CD4-positive, alpha-beta T cell (primary cell): ENCODE measurements around the gene RSL24D1. TPM values are rescaled to one million over a fixed set of nuclear protein-coding genes. Genes with fewer than 3 reads are reported as not detected.
"Not testable (repeated sequence)": the region's sequence is repeated elsewhere in the genome, so short reads cannot be mapped to it uniquely, and the experiment has no call there.

Experiments
- ATAC-seq: fragments of 200-7000 bp; cut with Tn5 transposase; one replicate; pipeline ENCODE4 v1.10.0; 2022; ENCODE audit warnings: mild to moderate bottlenecking; ENCODE audit not compliant: poor library complexity
- CTCF ChIA-PET: fragments of 350-600 bp; sonication (Branson Sonifier 250); formaldehyde crosslinking; loops from one replicate; lab custom pipeline; 2021; ENCODE audit warnings: antibody characterized with exemption, inconsistent platforms; lab: Charles Lee
- POLR2A ChIA-PET: fragments of 350-600 bp; sonication (Branson Sonifier 250); formaldehyde crosslinking; loops from one replicate; lab custom pipeline; 2021; ENCODE audit warnings: antibody characterized with exemption, inconsistent platforms; lab: Charles Lee
- DNase-seq, 14 experiments: peaks; one replicate each; pipeline ENCODE4 v3.0.0-alpha.2; 2013 to 2020; ENCODE audit warnings: mixed read lengths in 2 of 14
- H3K27ac ChIP-seq, 2 donors: one replicate each; pipeline versions ENCODE4 v1.5.1 to v1.7.0; 2013; ENCODE audit warnings: low read length in 2 of 2, low read depth in 1 of 2, mild to moderate bottlenecking in 1 of 2
- H3K27me3 ChIP-seq, 2 experiments: 1 replicate in 1 of 2; 2 replicates in 1 of 2; pipeline versions ENCODE4 v1.6.1 to v1.7.0; 2013; ENCODE audit warnings: low read length in 2 of 2, control low read depth in 1 of 2, mild to moderate bottlenecking in 1 of 2, moderate library complexity in 1 of 2; ENCODE audit not compliant: insufficient read depth in 2 of 2, control insufficient read depth in 1 of 2
- H3K36me3 ChIP-seq: one replicate; pipeline ENCODE4 v1.6.1; 2013; ENCODE audit warnings: low read length, control low read depth; ENCODE audit not compliant: insufficient read depth
- H3K4me1 ChIP-seq: one replicate; pipeline ENCODE4 v1.6.1; 2013; ENCODE audit warnings: low read length, control low read depth; ENCODE audit not compliant: insufficient read depth
- H3K4me3 ChIP-seq: one replicate; pipeline ENCODE4 v1.5.1; 2013; ENCODE audit warnings: mild to moderate bottlenecking, low read length, moderate library complexity
- H3K9me3 ChIP-seq, 2 experiments: 1 replicate in 1 of 2; 2 replicates in 1 of 2; pipeline versions ENCODE4 v1.6.1 to v1.7.0; 2013; ENCODE audit warnings: low read length in 2 of 2, mild to moderate bottlenecking in 2 of 2, control low read depth in 1 of 2, moderate library complexity in 1 of 2; ENCODE audit not compliant: control insufficient read depth in 1 of 2, insufficient read depth in 1 of 2
- H3K27ac Mint-ChIP-seq: one replicate; pipeline ENCODE4 v1.8.0; 2020; ENCODE audit warnings: mixed read lengths
- H3K27me3 Mint-ChIP-seq: one replicate; pipeline ENCODE4 v1.8.0; 2021; ENCODE audit warnings: mixed read lengths
- H3K36me3 Mint-ChIP-seq: one replicate; pipeline ENCODE4 v1.8.0; 2021; ENCODE audit warnings: low read depth, mixed read lengths
- H3K4me1 Mint-ChIP-seq: one replicate; pipeline ENCODE4 v1.8.0; 2021; ENCODE audit warnings: low read depth, mixed read lengths
- H3K4me3 Mint-ChIP-seq: one replicate; pipeline ENCODE4 v1.8.0; 2020; ENCODE audit warnings: mild to moderate bottlenecking, mixed read lengths
- H3K9me3 Mint-ChIP-seq: one replicate; pipeline ENCODE4 v1.8.0; 2020; ENCODE audit warnings: mixed read lengths
- intact Hi-C, 2 experiments: fragments of 100-400 bp; cut with DNase I in 1 of 2; cut with micrococcal nuclease in 1 of 2; formaldehyde crosslinking; loops; one replicate each; pipeline versions ENCODE4 v1.15.1 to v1.9.0; 2023 to 2025; cut with DNase I, micrococcal nuclease
- total RNA-seq, 174 experiments: library from RNA in 2 of 174; stranded (reverse) in 2 of 174; gene quantifications; one replicate each; pipeline ENCODE4 v1.2.3 and lab custom pipeline; 2021 to 2026
- TF ChIP-seq, protein P1 (sequence below): fragments of 200-600 bp; IDR thresholded peaks from one replicate; pipeline ENCODE4 v1.8.0; 2022; ENCODE audit warnings: antibody characterized with exemption, mild to moderate bottlenecking

Gene RSL24D1
- total RNA-seq, 2 experiments from 2014 or later, result 163 to 164 TPM

DNA sequence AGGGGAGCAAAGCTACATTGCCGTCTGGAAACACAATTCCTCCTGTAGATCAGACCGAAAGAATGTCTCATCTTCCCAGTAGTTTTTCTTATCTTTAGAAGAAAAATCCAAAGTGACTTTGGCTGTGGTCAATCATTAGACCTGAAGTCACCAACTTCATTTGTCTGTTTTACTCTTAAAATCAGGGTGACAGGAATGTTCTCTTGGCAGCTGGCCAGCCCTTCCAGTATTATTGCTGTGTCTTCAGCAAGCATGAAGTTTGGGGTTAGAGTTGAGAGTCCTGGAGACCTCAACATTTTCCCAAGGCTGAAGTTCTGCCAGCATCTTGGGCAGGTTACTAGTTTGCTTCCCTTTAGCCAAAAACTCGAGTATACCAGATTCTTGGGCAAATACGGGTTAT is 32.5 kb downstream of the RSL24D1 start:
- no peaks in the 10 kb centered on the region for H3K9me3 ChIP-seq
- POLR2A ChIA-PET, result no interaction called here

DNA sequence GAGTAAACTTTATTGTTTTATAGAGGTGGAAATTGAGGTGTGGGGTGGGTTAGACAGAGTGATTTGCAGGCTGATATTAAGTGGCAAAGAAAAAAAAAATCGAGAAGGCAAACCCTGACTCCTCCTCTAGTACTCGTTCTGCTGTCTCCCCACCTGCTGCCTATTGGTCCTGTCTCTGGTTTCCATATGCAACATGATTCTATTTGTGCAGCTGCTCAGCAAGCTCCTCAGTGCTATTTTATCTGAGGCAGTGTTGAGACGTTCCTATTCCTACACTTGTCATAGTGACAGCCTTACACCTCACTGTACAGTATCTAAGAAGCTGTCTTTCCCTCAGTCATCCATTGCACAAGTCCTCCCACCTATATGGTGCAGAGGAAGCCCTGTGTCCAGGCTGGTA is 45.1 kb downstream of the RSL24D1 start:
- H3K4me1 Mint-ChIP-seq, result no peaks in the 10 kb centered on the region
- no peaks in the 10 kb centered on the region for H3K4me1 ChIP-seq
- no peaks in the 10 kb centered on the region for H3K36me3 Mint-ChIP-seq
- intact Hi-C loops, result no loop called here
- no peak overlapping the region for H3K27ac Mint-ChIP-seq
- DNase-seq (no peak), ATAC-seq (no peak)
- CTCF ChIA-PET, result no interaction called here
- no peaks in the 10 kb centered on the region for H3K9me3 ChIP-seq
- H3K27ac ChIP-seq, result no peak overlapping the region
- no peaks in the 10 kb centered on the region for H3K27me3 ChIP-seq
- no peaks in the 10 kb centered on the region for H3K36me3 ChIP-seq
- H3K27me3 Mint-ChIP-seq, result no peaks in the 10 kb centered on the region
- TF ChIP-seq, protein P1, sequence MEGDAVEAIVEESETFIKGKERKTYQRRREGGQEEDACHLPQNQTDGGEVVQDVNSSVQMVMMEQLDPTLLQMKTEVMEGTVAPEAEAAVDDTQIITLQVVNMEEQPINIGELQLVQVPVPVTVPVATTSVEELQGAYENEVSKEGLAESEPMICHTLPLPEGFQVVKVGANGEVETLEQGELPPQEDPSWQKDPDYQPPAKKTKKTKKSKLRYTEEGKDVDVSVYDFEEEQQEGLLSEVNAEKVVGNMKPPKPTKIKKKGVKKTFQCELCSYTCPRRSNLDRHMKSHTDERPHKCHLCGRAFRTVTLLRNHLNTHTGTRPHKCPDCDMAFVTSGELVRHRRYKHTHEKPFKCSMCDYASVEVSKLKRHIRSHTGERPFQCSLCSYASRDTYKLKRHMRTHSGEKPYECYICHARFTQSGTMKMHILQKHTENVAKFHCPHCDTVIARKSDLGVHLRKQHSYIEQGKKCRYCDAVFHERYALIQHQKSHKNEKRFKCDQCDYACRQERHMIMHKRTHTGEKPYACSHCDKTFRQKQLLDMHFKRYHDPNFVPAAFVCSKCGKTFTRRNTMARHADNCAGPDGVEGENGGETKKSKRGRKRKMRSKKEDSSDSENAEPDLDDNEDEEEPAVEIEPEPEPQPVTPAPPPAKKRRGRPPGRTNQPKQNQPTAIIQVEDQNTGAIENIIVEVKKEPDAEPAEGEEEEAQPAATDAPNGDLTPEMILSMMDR, result no peak
- H3K4me3 ChIP-seq, result no peak overlapping the region
- POLR2A ChIA-PET, result no interaction called here
- H3K4me3 Mint-ChIP-seq, result no peak overlapping the region
- no peaks in the 10 kb centered on the region for H3K9me3 Mint-ChIP-seq

More for the DNA sequence above, 32.5 kb downstream of the RSL24D1 start:
- intact Hi-C loops, result no loop called here
- H3K27ac Mint-ChIP-seq, result no peak overlapping the region
- no peaks in the 10 kb centered on the region for H3K9me3 Mint-ChIP-seq
- ATAC-seq (no peak), DNase-seq (no peak)
- H3K4me3 ChIP-seq, result no peak overlapping the region
- H3K4me1 Mint-ChIP-seq, result no peaks in the 10 kb centered on the region
- H3K27me3 ChIP-seq, result no peaks in the 10 kb centered on the region
- H3K4me1 ChIP-seq, result no peaks in the 10 kb centered on the region
- CTCF ChIA-PET, result no interaction called here
- no peaks in the 10 kb centered on the region for H3K36me3 Mint-ChIP-seq
- no peak overlapping the region for H3K27ac ChIP-seq
- H3K4me3 Mint-ChIP-seq, result no peak overlapping the region
- no peaks in the 10 kb centered on the region for H3K36me3 ChIP-seq
- no peaks in the 10 kb centered on the region for H3K27me3 Mint-ChIP-seq
- TF ChIP-seq, protein P1, result no peak

DNA sequence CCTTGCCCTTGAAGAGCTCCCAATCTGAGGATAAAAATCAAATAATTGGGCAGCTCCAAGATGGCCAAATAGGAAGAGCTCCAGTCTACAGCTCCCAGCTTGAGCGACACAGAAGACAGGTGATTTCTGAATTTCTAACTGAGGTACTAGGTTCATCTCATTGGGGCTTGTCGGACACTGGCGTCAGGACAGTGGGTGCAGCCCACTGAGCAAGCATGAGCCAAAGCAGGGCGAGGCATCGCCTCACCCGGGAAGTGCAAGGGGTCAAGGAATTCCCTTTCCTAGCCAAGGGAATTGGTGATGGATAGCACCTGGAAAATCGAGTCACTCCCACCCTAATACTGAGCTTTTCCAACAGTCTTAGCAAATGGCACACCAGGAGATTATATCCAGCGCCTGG is 53.6 kb downstream of the RSL24D1 start:
- H3K9me3 Mint-ChIP-seq, H3K4me3 ChIP-seq, H3K27me3 Mint-ChIP-seq, H3K27ac Mint-ChIP-seq, H3K4me1 ChIP-seq, ATAC-seq, H3K27ac ChIP-seq, H3K4me1 Mint-ChIP-seq, H3K9me3 ChIP-seq, POLR2A ChIA-PET, H3K36me3 Mint-ChIP-seq, H3K36me3 ChIP-seq, H3K4me3 Mint-ChIP-seq, DNase-seq, CTCF ChIA-PET, intact Hi-C loops, H3K27me3 ChIP-seq: not testable (repeated sequence)

DNA sequence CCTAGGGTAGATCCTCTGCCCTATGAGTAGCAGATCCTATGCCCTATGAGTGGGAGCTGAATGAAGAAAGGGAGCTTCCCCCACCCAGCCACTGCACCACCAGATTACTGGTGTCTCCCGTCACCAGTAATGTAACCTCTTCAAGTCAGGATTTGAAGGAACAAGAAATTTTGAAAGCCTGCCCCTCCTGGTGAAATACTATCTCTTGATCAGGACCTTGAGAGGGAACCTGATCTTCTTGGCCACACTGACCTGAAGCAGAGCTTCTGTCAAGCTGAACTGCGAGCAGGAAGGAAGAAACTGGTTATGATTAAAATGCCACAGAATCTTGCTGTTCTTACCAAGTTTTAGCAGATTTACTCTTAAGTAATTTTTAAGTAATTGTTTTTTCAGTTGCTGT is 62.8 kb downstream of the RSL24D1 start:
- H3K4me1 ChIP-seq, result no peaks in the 10 kb centered on the region
- peaks cover 0 to 6% of the 10 kb centered on the region in 2 experiments for H3K27me3 ChIP-seq
- no peak for ATAC-seq
- POLR2A ChIA-PET, result no interaction called here
- no peak for DNase-seq
- no peak overlapping the region for H3K4me3 ChIP-seq
- H3K27ac ChIP-seq, result no peak overlapping the region
- intact Hi-C loops, result no loop called here
- Mint-ChIP-seq H3K36me3 (peaks cover 3% of the 10 kb centered on the region), H3K4me1 (no peaks in the 10 kb centered on the region), H3K9me3 (peaks cover 17% of the 10 kb centered on the region), H3K4me3 (no peak overlapping the region), H3K27me3 (peaks cover 16% of the 10 kb centered on the region), H3K27ac (no peak overlapping the region)
- H3K9me3 ChIP-seq, result peaks cover 13 to 29% of the 10 kb centered on the region in 2 experiments
- CTCF ChIA-PET, result no interaction called here
- no peaks in the 10 kb centered on the region for H3K36me3 ChIP-seq
- TF ChIP-seq, protein P1, result no peak
